Stomach (tissue), 9 donors: ENCODE measurements around the gene ADM2. TPM values are rescaled to one million over a fixed set of nuclear protein-coding genes. Genes with fewer than 3 reads are reported as not detected.
"Not testable (repeated sequence)": the region's sequence is repeated elsewhere in the genome, so short reads cannot be mapped to it uniquely, and the experiment has no call there.

Experiments used
- DNase-seq, 2 donors: peaks; one replicate each; pipeline versions ENCODE4 v3.0.0 to v3.0.0-alpha.2; 2013 to 2019
- H3K27ac ChIP-seq, 5 donors: fragments of 200-600 bp in 4 of 5; sonication (generic) in 4 of 5; one replicate each; pipeline ENCODE4 v1.5.1; 2013 to 2019; ENCODE audit warnings: mild to moderate bottlenecking in 1 of 5, moderate library complexity in 1 of 5
- H3K27me3 ChIP-seq, 3 donors: fragments of 200-600 bp; sonication (generic); one replicate each; pipeline ENCODE4 v1.5.1; 2017 to 2019; ENCODE audit warnings: mixed run types in 1 of 3
- H3K36me3 ChIP-seq, 4 donors: fragments of 200-600 bp; sonication (generic); 1 replicate in 3 of 4; 2 replicates in 1 of 4; pipeline ENCODE4 v1.5.1; 2016 to 2019
- H3K4me1 ChIP-seq, 4 donors: fragments of 200-600 bp; sonication (generic); one replicate each; pipeline ENCODE4 v1.5.1; 2016 to 2019
- H3K4me3 ChIP-seq, 4 donors: fragments of 200-600 bp; sonication (generic) in 3 of 4; one replicate each; pipeline ENCODE4 v1.5.1; 2016 to 2019; ENCODE audit warnings: mild to moderate bottlenecking in 1 of 4
- H3K9me3 ChIP-seq, 4 donors: fragments of 200-600 bp; sonication (generic); one replicate each; pipeline ENCODE4 v1.5.1; 2016 to 2019
- CTCF ChIP-seq, 7 experiments: fragments of 450-650 bp in 4 of 7; fragments of 200-600 bp in 3 of 7; sonication (generic) in 3 of 7; IDR thresholded peaks; one replicate each; pipeline ENCODE4 v1.5.1; 2016 to 2019; ENCODE audit warnings: antibody characterized with exemption in 7 of 7, control low read depth in 2 of 7, mild to moderate bottlenecking in 1 of 7
- EP300 ChIP-seq: sonication (generic); formaldehyde crosslinking; IDR thresholded peaks from one replicate; pipeline ENCODE4 v1.6.1; 2017; ENCODE audit warnings: antibody characterized with exemption
- POLR2A ChIP-seq, 4 donors: fragments of 450-650 bp; IDR thresholded peaks; one replicate each; pipeline ENCODE4 v1.6.1; 2016; ENCODE audit warnings: antibody characterized with exemption in 4 of 4, control low read depth in 2 of 4, mild to moderate bottlenecking in 1 of 4, moderate library complexity in 1 of 4
- POLR2AphosphoS5 ChIP-seq, 3 donors: sonication (generic); formaldehyde crosslinking; IDR thresholded peaks; one replicate each; pipeline ENCODE4 v1.6.1; 2016; ENCODE audit warnings: antibody characterized with exemption in 3 of 3
- WGBS, 5 donors: extraction: QIAGEN DNeasy Blood & Tissue Kit in 3 of 5; methylation state at CpG; one replicate each; pipeline versions ENCODE4 v1.1.5 to v1.1.7; 2013 to 2018; 5-methylcytosine and 5-hydroxymethylcytosine counted together
- intact Hi-C: fragments of 100-400 bp; cut with DNase I; formaldehyde crosslinking; loops from one replicate; pipeline ENCODE4 v1.15.1; 2023; ENCODE audit warnings: low total_unique reads
- polyA plus RNA-seq, 3 donors: library from polyadenylated mRNA; stranded (reverse); fragments of 200-250 nt; gene quantifications; one replicate each; pipeline ENCODE4 v1.2.3, GENCODE V29; 2013
- total RNA-seq, 5 donors: library from RNA; depleted of rRNA; stranded (reverse); fragments of >200 nt; gene quantifications; one replicate each; pipeline versions ENCODE4 v1.1.0 to v1.2.3, GENCODE V29; 2014 to 2016
- donor health status: healthy with polysubstance abuse.
- donor health status: Bipolar disorder and iron deficiency.
- donor health status: healthy.

Gene ADM2
- total and polyA plus RNA-seq, 8 donors, result 0.37 to 3.7 (median 1.5) TPM; not detected in 3

DNA sequence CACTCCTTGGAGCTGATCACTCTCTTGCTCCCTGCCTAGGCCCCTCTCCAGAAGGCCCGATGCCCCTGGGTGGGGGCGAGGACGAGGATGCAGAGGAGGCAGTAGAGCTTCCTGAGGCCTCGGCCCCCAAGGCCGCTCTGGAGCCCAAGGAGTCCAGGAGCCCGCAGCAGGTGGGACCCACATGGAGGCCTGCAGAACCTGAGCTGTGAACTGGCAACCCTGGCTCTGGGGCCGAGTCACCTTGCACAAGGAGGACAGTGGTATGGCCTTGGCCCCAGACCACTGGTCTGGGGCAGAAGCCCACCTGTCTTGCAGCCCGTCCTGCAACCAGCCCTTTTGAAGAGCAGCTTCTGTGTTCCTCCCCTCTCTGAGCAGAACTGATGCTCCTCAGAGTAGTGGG is 37.8 kb downstream of the ADM2 start:
- H3K27ac ChIP-seq, result no peak overlapping the region
- H3K27me3 ChIP-seq, result no peaks in the 10 kb centered on the region
- no peak for DNase-seq
- H3K4me3 ChIP-seq, result no peak overlapping the region
- peaks cover 52 to 91% (median 84%) of the 10 kb centered on the region in 4 donors for H3K36me3 ChIP-seq
- intact Hi-C loops, result no loop called here
- TF ChIP-seq EP300, result no peak
- TF ChIP-seq POLR2AphosphoS5 (IDR thresholded peaks at IDR 0.05), result no peak
- TF ChIP-seq POLR2A (IDR thresholded peaks at IDR 0.05), result no peak
- no peak for TF ChIP-seq CTCF (IDR thresholded peaks at IDR 0.05)
- WGBS, 5 donors, result 95 to 100% (median 97%) methylated on average over 5 to 8 of the region's 8 CpGs
- H3K4me1 ChIP-seq, result peaks cover 4 to 15% (median 12%) of the 10 kb centered on the region in 4 donors
- no peaks in the 10 kb centered on the region for H3K9me3 ChIP-seq

GRCh38 chr22:50520184-50520583 is 38.8 kb downstream of the ADM2 start:
- DNase-seq, H3K27me3 ChIP-seq, H3K27ac ChIP-seq, H3K4me3 ChIP-seq, intact Hi-C loops, H3K9me3 ChIP-seq: not testable (repeated sequence)
- H3K36me3 ChIP-seq, result peaks cover 52 to 84% (median 82%) of the 10 kb centered on the region in 4 donors
- peaks cover 14 to 25% (median 22%) of the 10 kb centered on the region in 4 donors for H3K4me1 ChIP-seq
- WGBS, 5 donors, result 97 to 100% (median 98%) methylated on average over 8 of the region's 8 CpGs

DNA sequence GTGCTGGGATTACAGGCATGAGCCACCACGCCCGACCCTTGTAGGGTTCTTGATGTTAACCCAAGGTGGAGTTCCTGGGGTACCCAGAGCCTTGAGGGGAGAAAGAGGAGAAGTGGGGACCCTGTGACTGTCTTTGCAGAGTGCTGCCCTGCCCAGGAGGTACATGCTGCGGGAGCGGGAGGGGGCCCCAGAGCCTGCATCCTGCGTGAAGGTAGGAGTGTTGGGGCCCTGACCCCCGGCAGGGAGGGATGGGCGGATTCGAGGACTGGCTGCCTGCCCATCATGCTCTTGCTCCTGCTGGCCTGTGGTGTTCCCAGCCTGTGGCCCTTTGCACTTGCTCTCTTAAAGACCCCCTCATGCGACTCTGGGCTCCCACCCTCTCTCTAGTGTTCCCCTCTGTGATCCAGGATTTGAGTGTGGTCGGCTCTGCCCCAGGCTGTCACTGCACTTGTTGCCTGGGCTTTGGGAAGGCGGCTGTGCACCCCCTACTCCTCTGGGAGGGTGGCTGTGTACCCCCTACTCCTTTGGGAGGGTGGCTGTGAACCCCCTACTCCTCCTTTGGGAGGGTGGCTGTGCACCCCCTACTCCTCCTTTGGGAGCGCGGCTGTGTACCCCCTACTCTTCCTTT is 39.6 kb downstream of the ADM2 start:
- H3K9me3 ChIP-seq, result no peaks in the 10 kb centered on the region
- H3K27ac ChIP-seq, result no peak overlapping the region
- 90 to 94% (median 92%) methylated on average over 11 to 13 of the region's 13 CpGs for WGBS, 5 donors
- peaks cover 52 to 84% (median 81%) of the 10 kb centered on the region in 4 donors for H3K36me3 ChIP-seq
- no peak for DNase-seq
- H3K4me1 ChIP-seq, result peaks cover 15 to 28% (median 24%) of the 10 kb centered on the region in 4 donors
- intact Hi-C loops, result no loop called here
- TF ChIP-seq CTCF (IDR thresholded peaks at IDR 0.05) (no peak), EP300 (no peak), POLR2A (IDR thresholded peaks at IDR 0.05) (no peak), POLR2AphosphoS5 (IDR thresholded peaks at IDR 0.05) (no peak)
- no peak overlapping the region for H3K4me3 ChIP-seq
- no peaks in the 10 kb centered on the region for H3K27me3 ChIP-seq

GRCh38 chr22:50521710-50522109 is 40.4 kb downstream of the ADM2 start:
- intact Hi-C loops, result no loop called here
- H3K27ac ChIP-seq, result no peak overlapping the region
- H3K9me3 ChIP-seq, result no peaks in the 10 kb centered on the region
- DNase-seq, result no peak
- TF ChIP-seq EP300 (no peak), CTCF (IDR thresholded peaks at IDR 0.05) (no peak), POLR2A (IDR thresholded peaks at IDR 0.05) (no peak), POLR2AphosphoS5 (IDR thresholded peaks at IDR 0.05) (no peak)
- H3K36me3 ChIP-seq, result peaks cover 52 to 76% (median 75%) of the 10 kb centered on the region in 4 donors
- H3K27me3 ChIP-seq, result no peaks in the 10 kb centered on the region
- WGBS, 5 donors, result 90 to 93% (median 92%) methylated on average over 8 to 10 of the region's 10 CpGs
- H3K4me3 ChIP-seq, result no peak overlapping the region
- peaks cover 21 to 35% (median 31%) of the 10 kb centered on the region in 4 donors for H3K4me1 ChIP-seq

DNA sequence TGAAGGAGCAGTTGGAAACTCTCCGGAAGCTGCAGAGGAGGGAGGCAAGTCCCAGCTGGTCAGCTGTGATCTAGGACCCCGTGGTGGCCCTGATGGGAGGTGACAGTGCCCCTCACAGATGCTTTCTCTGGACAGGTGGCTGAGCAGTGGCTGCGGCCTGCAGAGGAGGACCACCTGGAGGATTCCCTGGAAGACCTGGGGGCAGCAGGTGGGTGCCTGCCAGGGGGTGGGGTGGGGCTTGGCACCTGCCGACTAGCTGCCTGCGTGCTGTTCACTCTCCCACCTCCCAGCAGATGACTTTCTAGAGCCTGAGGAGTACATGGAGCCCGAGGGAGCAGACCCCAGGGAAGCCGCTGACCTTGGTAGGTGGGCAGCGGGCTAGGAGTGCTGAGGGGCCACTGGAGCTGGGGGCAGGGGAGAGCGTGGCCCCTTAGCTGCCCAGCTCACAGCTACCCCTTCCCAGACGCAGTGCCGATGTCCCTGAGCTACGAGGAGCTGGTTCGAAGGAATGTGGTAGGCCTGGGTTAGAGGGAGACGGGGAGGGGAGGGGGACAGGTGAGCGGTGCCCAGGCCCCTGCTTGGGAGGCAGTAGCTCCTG is 41.0 kb downstream of the ADM2 start:
- no peak overlapping the region for H3K27ac ChIP-seq
- intact Hi-C loops, result no loop called here
- no peaks in the 10 kb centered on the region for H3K9me3 ChIP-seq
- H3K27me3 ChIP-seq, result no peaks in the 10 kb centered on the region
- no peak for TF ChIP-seq EP300
- TF ChIP-seq POLR2A (IDR thresholded peaks at IDR 0.05), result no peak
- no peak for TF ChIP-seq CTCF (IDR thresholded peaks at IDR 0.05)
- TF ChIP-seq POLR2AphosphoS5 (IDR thresholded peaks at IDR 0.05), result no peak
- DNase-seq, result no peak
- WGBS, 5 donors, result 88 to 93% (median 91%) methylated on average over 7 to 15 of the region's 15 CpGs
- peaks cover 51 to 70% (median 69%) of the 10 kb centered on the region in 4 donors for H3K36me3 ChIP-seq
- no peak overlapping the region for H3K4me3 ChIP-seq
- peaks cover 27 to 41% (median 37%) of the 10 kb centered on the region in 4 donors for H3K4me1 ChIP-seq
